Measurements from ENCODE around the gene GNPNAT1. TPM values are rescaled to one million over a fixed set of nuclear protein-coding genes. Genes with fewer than 3 reads are reported as not detected.

GNPNAT1 gene
- total and polyA plus RNA-seq, 12 donors, result 2.1 to 12.7 (median 5.3) TPM

DNA sequence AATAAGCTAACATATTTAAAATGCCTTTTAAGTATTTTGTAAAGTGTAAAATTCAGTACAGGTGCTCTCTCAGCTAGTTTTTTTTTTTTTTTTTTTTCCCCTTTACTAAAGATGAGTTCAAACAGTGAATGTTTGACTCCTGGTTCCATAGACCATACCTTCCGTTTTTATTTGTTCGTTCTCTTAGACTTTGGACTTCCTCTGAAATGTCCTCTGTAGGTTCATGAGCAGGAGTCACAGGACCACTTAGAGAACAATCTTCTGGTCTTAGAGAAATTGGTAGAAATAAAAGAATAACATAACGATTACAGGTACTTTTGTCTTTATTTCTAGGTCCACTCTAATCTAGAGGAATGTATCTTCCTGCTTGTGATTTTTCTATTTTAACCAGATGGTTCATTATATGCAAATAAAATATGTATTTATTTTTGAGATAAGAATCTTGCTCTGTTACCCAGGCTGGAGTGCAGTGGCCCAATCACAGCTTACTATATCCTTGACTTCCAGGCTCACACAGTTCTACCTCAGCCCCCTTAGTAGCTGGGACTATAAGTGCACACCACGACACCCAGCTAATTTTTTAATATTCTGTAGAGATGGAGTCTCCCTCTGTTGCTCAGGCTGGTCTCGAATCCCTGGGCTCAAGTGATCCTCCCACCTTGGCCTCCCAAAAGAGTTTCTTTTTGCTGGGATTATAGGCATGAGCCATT is 35.6 kb downstream of the GNPNAT1 start:
- WGBS, 2 donors, result 94 to 97% methylated on average over 5 of the region's 5 CpGs
- H3K36me3 ChIP-seq, result peaks cover 0 to 76% (median 20%) of the 10 kb centered on the region in 9 donors
- no peaks in the 10 kb centered on the region for H3K4me1 ChIP-seq
- no peak overlapping the region for H3K27ac ChIP-seq
- DNase-seq (no peak), ATAC-seq (no peak)
- no peaks in the 10 kb centered on the region for H3K9me3 ChIP-seq
- TF ChIP-seq, protein P1, sequence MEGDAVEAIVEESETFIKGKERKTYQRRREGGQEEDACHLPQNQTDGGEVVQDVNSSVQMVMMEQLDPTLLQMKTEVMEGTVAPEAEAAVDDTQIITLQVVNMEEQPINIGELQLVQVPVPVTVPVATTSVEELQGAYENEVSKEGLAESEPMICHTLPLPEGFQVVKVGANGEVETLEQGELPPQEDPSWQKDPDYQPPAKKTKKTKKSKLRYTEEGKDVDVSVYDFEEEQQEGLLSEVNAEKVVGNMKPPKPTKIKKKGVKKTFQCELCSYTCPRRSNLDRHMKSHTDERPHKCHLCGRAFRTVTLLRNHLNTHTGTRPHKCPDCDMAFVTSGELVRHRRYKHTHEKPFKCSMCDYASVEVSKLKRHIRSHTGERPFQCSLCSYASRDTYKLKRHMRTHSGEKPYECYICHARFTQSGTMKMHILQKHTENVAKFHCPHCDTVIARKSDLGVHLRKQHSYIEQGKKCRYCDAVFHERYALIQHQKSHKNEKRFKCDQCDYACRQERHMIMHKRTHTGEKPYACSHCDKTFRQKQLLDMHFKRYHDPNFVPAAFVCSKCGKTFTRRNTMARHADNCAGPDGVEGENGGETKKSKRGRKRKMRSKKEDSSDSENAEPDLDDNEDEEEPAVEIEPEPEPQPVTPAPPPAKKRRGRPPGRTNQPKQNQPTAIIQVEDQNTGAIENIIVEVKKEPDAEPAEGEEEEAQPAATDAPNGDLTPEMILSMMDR (IDR thresholded peaks at IDR 0.05), result no peak
- intact Hi-C loops (cut with DNase I), result no loop called here
- H3K4me3 ChIP-seq, result no peak overlapping the region
- H3K27me3 ChIP-seq, result no peaks in the 10 kb centered on the region

- TF ChIP-seq, protein P1 (IDR thresholded peaks at IDR 0.05), result no peak
- intact Hi-C loops (cut with DNase I), result no loop called here
- Histone ChIP-seq H3K27me3 (no peaks in the 10 kb centered on the region), H3K36me3 (peaks cover 0 to 82% (median 26%) of the 10 kb centered on the region in 9 donors), H3K4me1 (peaks cover 0 to 5% (median 0%) of the 10 kb centered on the region in 9 donors), H3K4me3 (no peak overlapping the region), H3K27ac (no peak overlapping the region), H3K9me3 (no peaks in the 10 kb centered on the region)
- no peak for ATAC-seq
- 94 to 95% methylated on average over 8 of the region's 8 CpGs for WGBS, 2 donors
- no peak for DNase-seq
Observed at GRCh38 chr14:52748647-52749292, 42.6 kb downstream of the GNPNAT1 start.

DNA sequence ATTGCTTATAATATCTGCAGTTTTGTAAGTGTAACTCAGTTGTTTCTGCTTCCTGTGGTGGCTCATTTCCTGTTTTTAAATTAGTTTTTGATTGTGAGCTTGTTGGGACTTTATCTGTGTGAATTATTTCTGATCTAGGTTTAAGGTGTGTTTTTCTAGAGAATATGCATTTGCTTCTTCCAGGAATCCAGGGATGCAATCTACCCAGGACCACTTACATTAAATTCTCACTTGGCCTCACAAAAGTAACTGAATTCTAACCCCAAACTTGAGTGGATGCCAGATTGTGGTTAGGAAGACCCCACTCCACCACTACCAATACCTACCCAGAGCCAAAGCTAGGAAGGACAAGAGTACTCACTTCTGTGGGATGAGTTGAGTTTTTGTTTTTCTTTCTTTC is 49.5 kb downstream of the GNPNAT1 start:
- Histone ChIP-seq H3K4me3 (peak overlapping the region in 1 of 10 donors; percentile 17), H3K27me3 (no peaks in the 10 kb centered on the region), H3K9me3 (no peaks in the 10 kb centered on the region), H3K36me3 (peaks cover 0 to 23% (median 5%) of the 10 kb centered on the region in 9 donors), H3K4me1 (peaks cover 0 to 41% (median 13%) of the 10 kb centered on the region in 9 donors), H3K27ac (peak overlapping the region in 7 of 10 donors; percentile 1 to 91 (median 47))
- TF ChIP-seq, protein P1 (IDR thresholded peaks at IDR 0.05), result no peak
- DNase-seq, result no peak
- no peak for ATAC-seq
- intact Hi-C loops (cut with DNase I), result no loop called here

DNA sequence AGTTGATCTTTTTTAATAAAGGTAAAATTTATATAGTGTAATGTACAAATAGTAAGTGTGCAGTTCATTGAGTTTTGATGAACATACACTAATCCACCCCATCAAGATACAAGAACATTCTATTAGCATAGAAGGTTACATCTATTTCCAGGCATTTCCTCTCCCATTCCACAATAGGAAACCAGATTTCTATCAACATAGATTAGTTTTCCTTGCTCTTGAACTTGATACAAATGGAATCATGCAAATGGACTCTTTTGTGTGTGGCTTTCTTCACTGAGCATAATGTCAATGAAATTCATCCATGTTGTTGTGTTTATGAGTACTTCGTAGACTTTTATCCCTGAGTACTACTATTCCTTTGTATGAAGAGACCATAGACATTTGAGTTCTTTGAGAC is 50.7 kb downstream of the GNPNAT1 start:
- H3K9me3 ChIP-seq, result no peaks in the 10 kb centered on the region
- intact Hi-C loops (cut with DNase I), result no loop called here
- TF ChIP-seq, protein P1 (IDR thresholded peaks at IDR 0.05), result no peak
- peaks cover 0 to 13% (median 0%) of the 10 kb centered on the region in 9 donors for H3K36me3 ChIP-seq
- no peak for DNase-seq
- H3K27me3 ChIP-seq, result no peaks in the 10 kb centered on the region
- no peak overlapping the region for H3K4me3 ChIP-seq
- H3K4me1 ChIP-seq, result peaks cover 2 to 48% (median 18%) of the 10 kb centered on the region in 9 donors
- ATAC-seq, result no peak
- WGBS, 2 donors, result 83% methylated on average over 1 of the region's 1 CpG
- H3K27ac ChIP-seq, result peak overlapping the region in 2 of 10 donors; percentile 75 to 91
